IPS DF 19.7 (cell line): ENCODE measurements around the gene CASK.

Experiments
- DNase-seq: peaks from one replicate; pipeline ENCODE4 v3.0.0-alpha.2; 2013; ENCODE audit warnings: low read depth, low spot score

The CASK gene

DNA sequence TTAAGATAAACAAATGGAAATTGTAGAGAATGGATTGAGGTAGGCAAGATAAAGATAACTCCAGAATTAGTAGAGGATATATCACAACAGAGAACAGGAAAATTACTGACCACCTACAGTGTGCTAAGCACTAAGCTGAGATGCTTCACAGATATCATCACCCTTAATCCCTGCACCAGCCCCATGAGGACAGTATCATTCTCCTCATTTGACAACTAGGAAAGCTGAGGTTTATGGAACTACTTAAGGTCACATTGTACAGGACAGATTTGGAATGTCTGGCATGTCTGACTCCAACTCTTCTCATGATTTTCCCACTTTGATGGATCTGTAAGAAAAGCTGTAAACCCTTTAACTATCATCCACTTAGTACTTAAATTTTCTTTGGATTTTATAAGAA, 95.5 kb downstream of the CASK start:
- no peak for DNase-seq

DNA sequence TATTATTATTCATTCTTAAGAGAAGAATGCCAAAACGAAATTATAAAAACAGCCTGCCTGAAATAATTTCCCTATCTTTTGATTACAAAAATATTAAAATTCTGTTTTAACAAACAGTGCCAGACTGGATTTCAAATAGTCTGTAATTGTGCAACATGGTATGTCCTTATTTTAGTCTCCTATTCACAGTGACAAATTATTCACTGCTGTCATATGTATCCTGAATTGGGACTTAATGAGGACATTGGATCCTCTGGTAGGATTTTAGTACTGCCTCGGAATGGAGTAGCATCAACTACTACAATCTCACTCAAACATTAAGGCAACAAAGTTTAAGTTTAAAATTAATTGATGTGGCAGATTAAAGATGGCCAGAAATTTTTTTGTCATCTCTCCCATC, 97.6 kb downstream of the CASK start:
- no peak for DNase-seq

DNA sequence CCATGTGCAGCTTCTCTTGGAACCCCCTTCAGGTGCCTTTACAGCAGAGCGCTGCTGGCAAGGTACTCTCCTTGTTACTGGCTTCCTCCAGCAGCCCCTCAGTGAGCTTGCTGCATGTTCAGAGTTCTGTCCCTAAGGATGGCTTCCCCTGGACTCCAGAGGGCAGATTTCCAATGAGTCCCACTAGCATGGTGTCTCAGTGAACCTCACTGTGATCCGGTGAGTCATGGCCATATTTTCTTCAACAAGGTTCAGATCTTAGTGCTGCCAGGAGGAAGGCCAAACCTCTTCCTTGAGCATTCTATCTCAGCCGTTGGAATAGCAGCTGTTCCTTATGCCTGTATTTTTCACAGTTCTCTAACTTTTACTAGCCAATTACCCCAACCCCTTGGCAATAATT, 98.8 kb downstream of the CASK start:
- no peak for DNase-seq

DNA sequence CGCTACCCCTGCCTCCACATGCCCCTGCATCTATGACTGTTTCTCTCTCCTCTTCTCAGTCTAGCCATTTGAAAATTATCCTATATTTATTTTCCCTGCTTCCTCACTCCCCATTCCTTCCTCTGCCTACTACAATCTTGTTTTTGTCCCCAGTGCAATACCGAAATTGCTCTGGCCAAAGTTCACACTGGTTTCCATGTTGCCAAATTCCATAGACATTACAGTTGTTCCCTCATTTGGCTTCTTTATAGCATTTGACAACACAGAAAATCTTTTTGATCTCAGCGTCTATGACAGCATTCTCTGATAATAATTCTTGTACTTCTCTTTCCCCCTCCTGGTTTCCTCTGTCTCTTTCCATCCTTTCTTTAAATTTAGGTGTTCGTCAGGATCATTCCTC, 100.0 kb downstream of the CASK start:
- no peak for DNase-seq

DNA sequence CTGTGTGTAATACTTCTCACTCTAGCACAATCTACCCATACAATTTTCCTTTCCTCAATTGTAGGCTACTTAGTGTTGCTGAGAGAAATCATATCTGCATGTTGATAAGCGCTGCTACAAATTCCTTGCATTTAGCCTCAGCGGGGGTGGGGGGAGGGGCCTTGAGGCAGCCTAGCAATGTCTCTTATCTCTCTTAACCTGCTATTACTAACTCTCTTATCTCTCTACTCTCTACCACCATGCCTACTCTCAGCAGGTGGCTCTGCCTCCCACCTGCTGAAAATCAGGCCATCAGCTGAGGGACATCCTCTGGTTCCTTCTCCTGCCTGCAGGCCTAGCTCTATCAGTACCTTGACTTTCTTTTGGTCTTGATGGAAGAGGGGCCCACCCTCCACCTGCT, 100.5 kb downstream of the CASK start:
- DNase-seq, result no peak

DNA sequence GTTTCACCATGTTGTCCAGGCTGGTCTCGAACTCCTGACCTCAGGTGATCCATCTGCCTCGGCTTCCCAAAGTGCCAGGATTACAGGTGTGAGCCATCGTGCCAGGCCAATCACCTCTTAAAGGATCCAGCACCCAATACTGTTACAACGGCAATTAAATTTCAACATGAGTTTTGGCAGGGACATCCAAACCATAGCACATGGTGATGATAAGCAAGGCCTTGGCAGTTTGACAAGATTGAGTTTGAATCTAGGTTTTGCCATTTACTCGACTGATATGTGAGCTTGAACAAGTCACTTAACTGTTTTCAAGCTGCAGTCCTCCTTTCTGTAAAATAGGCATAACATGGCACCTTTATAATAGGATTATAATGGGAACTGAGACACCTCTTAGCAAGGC, 115.3 kb downstream of the CASK start:
- no peak for DNase-seq

DNA sequence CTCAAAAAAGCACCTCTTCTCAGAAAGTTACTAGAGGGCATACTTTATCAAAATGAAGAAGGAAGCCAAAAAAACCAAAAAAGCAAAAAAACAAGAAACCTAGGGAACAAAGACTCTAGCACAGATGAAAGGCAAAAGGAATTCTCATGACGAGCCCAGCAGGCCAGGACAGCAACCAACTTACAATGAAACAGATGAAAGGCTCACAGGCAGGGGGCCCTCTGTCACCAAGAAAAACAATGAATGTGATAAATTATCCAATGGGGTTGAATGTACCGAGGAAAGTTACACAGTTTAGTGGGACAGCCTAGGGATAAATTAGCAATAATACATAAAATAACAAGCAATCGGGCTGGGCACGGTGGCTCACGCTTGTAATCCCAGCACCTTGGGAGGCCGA, 120.4 kb downstream of the CASK start:
- no peak for DNase-seq

DNA sequence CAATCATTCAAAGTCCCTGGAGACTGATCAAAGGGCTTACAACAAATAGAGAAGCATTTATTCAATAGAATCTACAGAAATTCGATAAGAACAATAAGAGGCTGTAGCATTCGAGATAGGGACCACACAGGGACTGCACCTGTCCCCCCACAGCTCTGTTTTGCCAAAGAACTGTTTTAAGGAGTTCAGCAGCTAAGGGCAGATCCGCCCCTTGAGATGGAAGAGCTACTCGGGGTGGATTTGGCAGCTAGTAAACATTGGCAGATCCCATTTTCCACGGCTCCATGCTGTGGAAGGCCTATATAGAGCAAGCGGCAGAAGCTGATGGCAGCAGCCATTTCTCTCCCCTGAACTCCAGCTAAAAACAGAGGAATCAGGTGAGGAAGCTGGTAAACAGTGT, 123.7 kb downstream of the CASK start:
- no peak for DNase-seq

DNA sequence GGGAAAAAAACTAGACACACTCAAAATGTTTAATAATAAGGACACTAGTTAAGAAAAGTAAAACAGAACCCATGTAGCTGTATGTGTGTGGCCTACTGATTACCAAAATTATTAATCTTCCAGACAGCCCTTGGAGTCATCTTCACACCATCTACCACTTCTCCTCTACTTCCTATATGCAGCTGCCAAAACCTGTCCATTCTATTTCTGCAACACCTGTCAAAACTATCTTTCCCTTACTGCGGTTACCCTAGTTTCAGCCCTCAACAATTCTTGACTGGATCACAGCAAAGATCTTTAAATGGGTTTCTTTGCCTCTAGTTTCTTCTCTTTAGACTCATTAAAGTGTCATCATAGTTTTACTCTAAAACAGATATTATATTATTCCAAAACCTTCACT, 126.8 kb downstream of the CASK start:
- no peak for DNase-seq

DNA sequence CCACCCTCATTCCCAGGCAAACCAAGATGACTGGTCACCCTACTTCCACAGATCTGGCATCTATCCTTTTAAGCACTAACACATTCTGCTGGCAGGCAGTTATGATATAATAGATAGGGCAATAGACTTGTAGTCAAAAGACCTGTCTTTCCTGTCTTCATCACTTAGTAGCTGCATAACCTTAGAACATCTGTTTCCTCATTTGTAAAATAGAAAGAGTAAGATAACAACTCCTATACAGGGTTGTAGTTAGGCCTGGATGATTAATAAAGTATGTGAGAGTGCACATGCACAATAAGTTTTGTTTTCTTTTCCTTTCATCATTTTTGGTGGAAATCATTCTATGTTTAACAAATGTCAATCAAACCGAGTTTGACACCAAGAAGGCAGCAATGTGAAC, 127.3 kb downstream of the CASK start:
- DNase-seq, result no peak

DNA sequence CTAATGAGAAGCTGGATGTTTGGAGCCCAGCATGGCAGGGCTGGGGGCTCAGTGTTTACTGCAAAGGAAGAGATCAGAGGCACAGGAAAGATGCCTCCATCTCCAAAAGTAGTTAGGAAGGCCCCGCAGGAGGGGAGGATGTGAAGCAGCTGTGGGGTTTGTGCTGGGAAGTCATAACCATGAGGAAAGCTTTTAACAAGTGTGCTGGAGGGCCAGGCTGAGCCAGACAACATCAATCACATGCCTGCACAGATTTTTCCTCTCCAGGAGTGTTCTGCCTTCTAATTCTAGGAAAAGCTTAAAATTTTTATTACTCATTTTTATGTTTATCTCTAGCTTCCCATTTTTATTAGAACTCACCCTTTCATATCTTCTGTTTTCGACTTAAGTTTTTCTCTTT, 134.0 kb downstream of the CASK start:
- DNase-seq, result no peak

DNA sequence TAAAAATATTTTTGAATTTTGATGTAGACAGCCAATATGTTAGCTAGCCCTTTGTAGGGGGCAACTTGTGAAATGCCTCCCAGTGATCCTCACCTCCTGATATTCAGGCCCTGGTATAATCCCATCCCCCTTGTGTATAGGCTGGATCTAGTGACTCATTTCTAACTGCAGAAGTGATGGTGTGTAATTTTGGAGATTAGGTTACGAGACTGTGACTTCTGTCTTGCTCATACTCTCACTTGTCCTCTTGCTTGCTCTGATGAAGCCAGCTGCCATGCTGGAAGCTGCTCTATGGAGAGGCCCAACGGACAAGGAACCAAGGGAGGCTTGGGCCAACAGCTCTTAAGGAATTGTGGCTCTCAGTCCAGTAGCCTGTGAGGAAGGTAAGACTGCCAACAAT, 137.7 kb downstream of the CASK start:
- DNase-seq, result no peak

DNA sequence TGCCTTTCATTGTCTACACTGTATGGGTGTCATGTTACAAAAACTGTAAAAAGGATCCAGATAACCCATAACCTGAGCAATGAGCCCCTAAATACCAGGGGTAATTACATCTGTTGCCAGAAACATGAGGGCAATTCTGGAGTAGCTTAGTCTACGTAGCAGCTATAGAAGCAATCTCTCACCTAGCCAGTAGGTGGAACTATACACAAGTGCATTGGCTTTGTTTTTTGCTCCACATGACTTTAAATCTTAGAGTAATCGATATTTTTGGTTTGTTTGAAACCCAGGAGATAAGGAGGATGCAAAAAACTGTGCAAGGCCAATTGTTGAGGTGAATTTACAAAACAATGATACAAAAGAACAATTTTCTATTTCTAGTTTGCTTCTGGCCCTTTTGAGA, 141.9 kb downstream of the CASK start:
- DNase-seq, result no peak

DNA sequence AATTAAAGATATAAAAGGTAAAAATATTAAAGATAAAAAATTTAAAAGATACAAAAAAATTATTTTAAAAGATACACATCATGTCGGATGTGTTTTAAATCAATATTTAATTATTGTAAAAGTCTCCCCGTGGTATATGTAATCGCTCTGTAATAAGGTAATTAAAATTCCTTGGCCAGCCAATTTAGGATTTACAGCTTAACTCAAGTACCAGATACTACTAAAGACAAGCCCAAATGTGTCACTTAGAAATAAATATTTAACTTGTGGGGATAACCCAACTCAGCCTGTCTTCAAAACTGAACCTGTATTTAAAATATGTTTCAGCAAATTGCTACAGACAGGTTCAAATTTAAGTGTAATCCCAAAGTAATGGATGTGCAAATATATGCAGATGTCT, 143.4 kb downstream of the CASK start:
- DNase-seq, result no peak

DNA sequence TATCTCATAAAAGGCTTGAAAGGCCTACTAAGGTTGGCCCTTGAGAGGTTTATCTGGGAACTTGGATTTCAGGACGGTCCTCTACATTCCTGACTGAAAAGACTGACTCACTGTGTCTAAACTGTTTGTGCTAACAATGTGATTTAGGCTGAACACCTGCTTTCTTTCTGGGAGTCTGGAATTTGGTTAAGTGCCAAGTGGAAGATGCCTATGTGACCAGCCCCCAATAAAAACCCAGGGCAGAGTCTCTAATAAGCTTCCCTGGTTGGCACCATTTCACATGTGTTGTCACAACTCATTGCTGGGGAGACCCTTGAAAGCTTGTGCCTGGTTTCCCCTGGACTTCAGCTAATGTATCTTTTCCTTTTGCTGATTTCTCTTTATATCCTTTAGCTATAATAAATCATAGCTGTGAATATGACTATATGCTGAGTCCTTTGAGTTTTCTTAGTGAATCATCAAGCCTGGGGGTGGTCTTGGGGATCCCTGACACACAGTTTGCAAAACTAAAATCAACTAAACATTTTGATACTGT, 144.3 kb downstream of the CASK start:
- no peak for DNase-seq

DNA sequence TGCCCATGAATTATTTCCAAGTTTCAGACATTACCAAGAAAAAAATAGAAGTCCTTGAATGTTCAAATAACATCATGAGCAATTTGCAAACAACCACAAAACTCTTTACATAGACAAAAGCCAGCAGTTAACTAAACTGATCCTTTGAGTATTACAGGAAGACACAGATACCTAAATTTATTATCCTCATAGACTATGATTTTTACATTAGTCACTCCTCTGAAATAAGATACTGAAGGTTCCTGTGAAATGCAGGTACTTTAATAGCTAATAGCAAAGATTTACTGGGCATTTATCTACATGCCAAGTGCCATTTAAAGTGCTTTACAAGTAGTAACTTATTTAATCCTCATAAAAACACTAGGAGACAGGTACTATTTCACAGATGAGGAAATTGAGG, 161.7 kb downstream of the CASK start:
- DNase-seq, result no peak

DNA sequence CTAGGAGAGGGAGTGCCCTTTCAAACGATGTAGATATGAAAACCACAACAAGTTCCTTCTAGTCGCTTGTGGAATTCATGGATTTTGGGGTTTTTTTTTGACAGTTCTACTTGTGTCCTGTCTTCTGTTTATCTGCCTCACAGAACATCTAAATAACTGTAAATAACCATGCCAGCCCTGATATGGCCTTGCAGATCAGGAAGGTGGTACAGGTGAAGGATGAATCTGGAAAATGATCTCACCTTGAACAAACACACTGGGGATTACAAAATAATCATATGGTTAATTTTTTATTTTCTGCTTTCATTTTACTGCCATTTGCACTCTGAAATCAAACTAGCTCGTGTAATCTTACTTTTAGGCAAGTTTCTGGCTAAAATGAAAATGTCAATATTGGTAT, 162.2 kb downstream of the CASK start:
- no peak for DNase-seq

DNA sequence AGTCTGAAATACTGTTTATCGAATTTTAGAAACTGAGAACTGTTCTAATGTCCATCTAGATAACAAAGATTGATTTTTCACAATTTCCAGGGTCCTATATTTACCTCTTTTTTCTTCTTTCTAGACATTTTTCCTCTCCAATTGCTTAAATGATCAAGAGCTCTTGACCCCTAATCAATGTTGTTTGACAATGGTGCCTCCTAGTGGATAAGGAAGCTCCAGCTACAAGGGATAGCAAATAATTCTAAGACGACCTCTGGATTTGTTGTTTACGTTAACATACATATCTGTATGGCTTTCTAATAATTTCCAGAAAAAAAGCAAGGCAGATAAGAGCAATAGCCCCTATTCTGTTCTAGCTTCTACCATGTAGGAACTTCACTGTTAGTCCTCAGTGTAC, 163.5 kb downstream of the CASK start:
- no peak for DNase-seq

DNA sequence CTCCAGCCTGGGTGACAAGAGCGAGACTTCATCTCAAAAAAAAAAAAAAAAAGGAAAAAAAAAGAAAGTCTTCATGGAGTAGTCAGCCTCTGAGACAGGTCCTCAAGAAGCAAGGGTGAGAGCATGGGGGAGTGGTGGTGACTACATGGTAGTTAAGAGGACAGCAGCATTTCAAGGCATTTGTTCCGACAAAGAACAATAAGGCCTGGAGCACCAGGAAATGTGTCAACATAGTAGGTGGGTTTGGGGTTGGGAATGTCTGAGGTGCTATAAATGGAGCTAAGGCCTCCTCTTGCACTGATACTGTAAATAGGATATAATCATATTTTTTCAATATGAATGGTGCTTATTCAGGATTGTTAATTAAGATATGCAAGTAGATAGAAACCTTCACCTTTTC, 165.0 kb downstream of the CASK start:
- DNase-seq, result no peak

DNA sequence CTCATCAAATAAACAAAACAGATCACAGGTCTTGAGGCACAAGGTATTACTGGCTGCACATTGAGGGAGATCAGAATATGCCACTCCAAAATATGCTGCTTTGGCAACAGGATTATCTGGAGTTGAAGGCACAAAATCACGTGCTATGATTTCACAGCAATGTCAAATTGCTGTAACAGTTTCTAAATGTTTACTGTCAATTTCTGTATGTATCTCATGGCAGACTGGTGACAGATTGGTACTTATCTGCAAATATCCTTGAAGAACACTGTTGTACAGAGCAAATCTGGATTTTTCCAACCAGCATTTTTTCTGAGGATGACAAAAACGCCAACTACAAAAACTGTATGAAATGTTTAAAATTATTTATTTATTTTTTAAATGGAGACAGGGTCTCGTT, 172.6 kb downstream of the CASK start:
- no peak for DNase-seq

DNA sequence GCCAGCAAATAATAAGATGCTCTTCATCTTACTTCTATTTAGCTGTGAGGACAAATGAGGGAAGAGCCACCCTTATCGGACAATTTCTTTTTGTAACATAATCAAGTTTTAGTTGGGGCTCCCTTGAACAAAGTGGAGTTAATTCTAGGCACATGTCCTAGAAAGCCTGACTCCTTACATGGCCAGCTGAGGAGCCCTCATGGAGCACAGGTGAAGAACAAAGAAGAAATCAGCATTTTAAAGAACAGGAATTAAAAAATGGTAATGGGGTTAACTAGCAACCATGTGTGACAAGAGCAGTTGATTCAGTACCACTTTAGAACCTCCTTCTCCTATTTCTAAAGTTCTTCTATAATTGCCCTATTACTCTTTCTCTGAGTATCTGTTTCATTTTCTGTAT, 183.5 kb downstream of the CASK start:
- DNase-seq, result no peak

DNA sequence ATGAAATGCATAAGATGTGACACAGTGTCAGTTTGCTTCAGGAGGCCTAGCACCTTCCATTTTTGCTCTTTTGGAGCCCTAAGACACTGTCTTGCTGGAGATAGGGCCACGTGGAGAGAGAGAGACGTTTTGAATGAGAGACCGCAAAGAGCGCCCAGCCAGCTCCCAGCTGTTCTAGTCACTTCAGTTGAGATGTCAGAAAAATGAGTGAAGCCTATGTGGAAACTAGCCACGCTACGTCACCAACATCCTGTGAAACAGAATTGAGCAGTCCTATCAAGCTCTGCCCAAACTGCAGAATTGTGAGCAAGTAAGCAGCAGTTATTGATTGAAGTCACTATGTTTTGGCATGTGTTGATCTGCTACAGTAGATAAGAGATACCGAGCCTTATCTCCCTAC, 186.3 kb downstream of the CASK start:
- no peak for DNase-seq

DNA sequence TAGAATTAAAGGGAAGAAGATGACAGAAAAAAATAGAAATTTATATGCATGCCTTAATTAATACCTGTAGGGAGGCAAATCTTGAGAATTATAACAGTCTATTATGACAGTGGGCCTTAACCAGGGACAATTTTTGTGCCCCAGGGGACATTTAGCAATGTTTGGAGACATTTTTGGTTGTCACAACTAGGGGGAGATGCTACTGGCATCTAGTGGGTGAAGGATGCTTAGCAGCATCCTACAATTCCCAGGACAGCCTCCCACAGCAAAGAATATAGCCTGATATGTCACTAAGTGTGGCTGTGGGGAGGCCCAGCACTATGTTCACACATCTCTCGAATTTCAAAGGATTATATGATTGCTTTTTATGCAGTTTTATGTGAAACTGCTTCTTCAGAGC, 188.8 kb downstream of the CASK start:
- no peak for DNase-seq

DNA sequence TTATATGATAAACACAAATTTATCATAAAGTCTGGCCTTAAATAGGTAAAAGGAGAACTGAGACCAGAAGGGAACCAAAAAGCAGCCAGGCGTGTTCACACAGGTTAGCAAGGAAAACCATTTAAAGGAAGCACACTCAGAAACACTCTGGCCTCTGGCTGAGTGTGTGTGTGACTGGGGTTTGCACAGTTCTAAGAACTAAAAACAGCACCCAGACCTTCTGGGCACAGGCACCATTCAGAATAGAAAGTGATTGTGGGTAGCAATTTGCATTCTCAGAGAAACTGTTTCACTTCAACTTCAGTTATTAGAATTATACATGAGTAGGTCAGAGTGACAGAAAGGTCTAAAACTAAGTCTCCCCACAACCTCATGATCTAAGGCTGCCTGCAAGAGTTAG, 189.4 kb downstream of the CASK start:
- no peak for DNase-seq

DNA sequence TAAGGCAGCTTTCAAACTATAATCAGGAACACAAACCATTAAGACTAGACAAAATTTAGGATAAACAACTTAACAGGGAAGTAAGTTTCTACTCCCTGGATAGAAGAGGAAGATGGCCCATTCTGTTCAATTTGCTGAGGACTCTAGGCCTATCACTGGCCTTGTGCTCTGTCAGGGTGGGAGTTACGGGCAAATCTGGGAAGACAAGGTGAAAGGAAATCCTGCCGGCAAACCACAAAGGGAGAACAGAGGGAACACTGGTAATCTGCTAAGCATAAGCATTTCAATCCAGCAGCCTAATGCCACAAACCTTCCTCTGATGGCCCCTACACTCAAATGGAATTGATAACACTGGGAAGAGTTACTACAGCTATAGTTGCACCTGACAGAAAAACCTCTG, 191.1 kb downstream of the CASK start:
- DNase-seq, result no peak
